NCI-H524 treated with DMSO at 0.1 percent for 48 hours (cell line): Measurements from ENCODE around the gene FAHD1.
"Not testable (repeated sequence)": the region's sequence is repeated elsewhere in the genome, so short reads cannot be mapped to it uniquely, and the experiment has no call there.

Experiments used
- DNase-seq: peaks from one replicate; lab custom pipeline; 2025; lab: John Stamatoyannopoulos, UW

Gene FAHD1

GRCh38 chr16:1789643-1790045 is 37.4 kb upstream of the FAHD1 start:
- no peak for DNase-seq

- no peak for DNase-seq
These were observed 36.8 kb upstream of the FAHD1 start for GRCh38 chr16:1790261-1790610.

- no peak for DNase-seq
These were observed 36.3 kb upstream of the FAHD1 start for GRCh38 chr16:1790611-1791255.

- DNase-seq, result no peak
These were observed 35.6 kb upstream of the FAHD1 start for GRCh38 chr16:1791256-1791942.

GRCh38 chr16:1791943-1792812 is 34.8 kb upstream of the FAHD1 start:
- no peak for DNase-seq

GRCh38 chr16:1792836-1793577 is 34.0 kb upstream of the FAHD1 start:
- no peak for DNase-seq

- DNase-seq, result no peak
These were observed 33.3 kb upstream of the FAHD1 start, which contains the start of gene IGFALS for GRCh38 chr16:1793578-1794220. Gene IGFALS, minus strand, starts transcription at chr16:1793705. Its CDS starts 53 bp downstream, at chr16:1793652.

GRCh38 chr16:1794221-1794871 is 32.7 kb upstream of the FAHD1 start:
- no peak for DNase-seq

GRCh38 chr16:1794908-1795666 is 31.9 kb upstream of the FAHD1 start:
- no peak for DNase-seq

GRCh38 chr16:1799263-1799662 is 27.7 kb upstream of the FAHD1 start:
- DNase-seq, result not testable (repeated sequence)

- no peak for DNase-seq
These were observed 26.3 kb upstream of the FAHD1 start for GRCh38 chr16:1800701-1801100.

- no peak for DNase-seq
These were observed 19.4 kb upstream of the FAHD1 start for GRCh38 chr16:1807626-1808025.

- DNase-seq, result no peak
These were observed 18.3 kb upstream of the FAHD1 start for GRCh38 chr16:1808691-1809090.

GRCh38 chr16:1809281-1809801 is 17.7 kb upstream of the FAHD1 start:
- no peak for DNase-seq

- DNase-seq, result no peak
These were observed 16.9 kb upstream of the FAHD1 start for GRCh38 chr16:1810106-1810505.

- no peak for DNase-seq
These were observed 16.5 kb upstream of the FAHD1 start for GRCh38 chr16:1810536-1810935.

- DNase-seq, result peak; percentile 33
These were observed 14.3 kb upstream of the FAHD1 start for GRCh38 chr16:1812732-1813163.

GRCh38 chr16:1815461-1815860 is 11.5 kb upstream of the FAHD1 start:
- no peak for DNase-seq

- DNase-seq, result no peak
These were observed 10.4 kb upstream of the FAHD1 start for GRCh38 chr16:1816396-1817275.
